HCT116 (cell line): ENCODE results near the gene TUG1. TPM values are rescaled to one million over a fixed set of nuclear protein-coding genes. Genes with fewer than 3 reads are reported as not detected.

ENCODE experiments used
- ATAC-seq: fragments of 200-7000 bp; cut with Tn5 transposase; 2 replicates; pipeline ENCODE4 v1.9.1; 2020; ENCODE audit warnings: mild to moderate bottlenecking, moderate library complexity
- BruUV-seq: library from RNA; stranded (reverse); fragments of 400-500 nt; replicated peaks from 2 replicates; lab custom pipeline; 2021; lab: Mats Ljungman, UMichigan
- CTCF ChIA-PET: fragments of 300-600 bp; sonication (Branson Sonifier 250); formaldehyde crosslinking; loops from one replicate; lab custom pipeline; 2021; ENCODE audit warnings: antibody characterized with exemption; lab: Charles Lee
- POLR2A ChIA-PET: fragments of 300-600, 350-600 bp; sonication (Branson Sonifier 250); formaldehyde crosslinking; loops from one replicate; lab custom pipeline; 2021; ENCODE audit warnings: antibody characterized with exemption; lab: Charles Lee
- RAD21 ChIA-PET, 2 experiments: fragments of 300-600 bp; sonication (Branson Sonifier 250); formaldehyde crosslinking; loops; one replicate each; lab custom pipeline; 2023; ENCODE audit warnings: low total read pairs in 2 of 2; ENCODE audit not compliant: uncharacterized antibody in 2 of 2, unreplicated experiment in 2 of 2, low non-redundant PET in 1 of 2; lab: Charles Lee
- DNase-seq: peaks from one replicate; pipeline ENCODE4 v3.0.0-alpha.2; 2010; ENCODE audit warnings: low read depth, low spot score
- H2AFZ ChIP-seq: fragments of 200-600 bp; shearing (Covaris generic), sonication (generic); 2 replicates; pipeline ENCODE4 v1.6.1; 2017; ENCODE audit warnings: low read depth, mixed run types, mixed read lengths, antibody characterized with exemption, low read length; ENCODE audit not compliant: poor library complexity, severe bottlenecking
- H3K27ac ChIP-seq: 2 replicates; pipeline ENCODE4 v1.5.1; 2012; ENCODE audit warnings: low read depth, low read length
- H3K27me3 ChIP-seq: fragments of 200-600 bp; sonication (generic); 2 replicates; pipeline ENCODE4 v1.6.1; 2016; ENCODE audit warnings: mixed run types, low read length, mixed read lengths; ENCODE audit not compliant: insufficient read depth
- H3K36me3 ChIP-seq, 2 experiments: fragments of 200-500 bp in 1 of 2; fragments of 200-600 bp in 1 of 2; sonication (Bioruptor generic) in 1 of 2; sonication (generic) in 1 of 2; 2 replicates each; pipeline versions ENCODE4 v1.5.1 to v1.6.1; 2014 to 2016; ENCODE audit warnings: low read length in 2 of 2, inconsistent platforms in 1 of 2, mixed read lengths in 1 of 2, mixed run types in 1 of 2; ENCODE audit not compliant: insufficient read depth in 2 of 2, control insufficient read depth in 1 of 2
- H3K4me1 ChIP-seq, 2 experiments: fragments of 200-600 bp in 1 of 2; sonication (generic) in 1 of 2; 2 replicates each; pipeline versions ENCODE4 v1.5.1 to v1.6.1; 2012 to 2017; ENCODE audit warnings: low read length in 2 of 2, inconsistent platforms in 1 of 2, mild to moderate bottlenecking in 1 of 2, mixed read lengths in 1 of 2, mixed run types in 1 of 2, moderate library complexity in 1 of 2; ENCODE audit not compliant: insufficient read depth in 2 of 2, control insufficient read depth in 1 of 2
- H3K4me2 ChIP-seq: fragments of 200-600 bp; sonication (generic); 2 replicates; pipeline ENCODE4 v1.6.1; 2017; ENCODE audit warnings: mixed run types, low read length, mixed read lengths
- H3K4me3 ChIP-seq, 2 experiments: fragments of 200-600 bp in 1 of 2; sonication (generic) in 1 of 2; replicated peaks in 1 of 2; 2 replicates each; pipeline ENCODE4 v1.5.1; 2011 to 2016; ENCODE audit warnings: low read length in 2 of 2, control low read depth in 1 of 2, low read depth in 1 of 2, mild to moderate bottlenecking in 1 of 2, mixed read lengths in 1 of 2, mixed run types in 1 of 2
- H3K79me2 ChIP-seq: fragments of 200-600 bp; sonication (generic); 2 replicates; pipeline ENCODE4 v1.6.1; 2017; ENCODE audit warnings: mild to moderate bottlenecking, mixed run types, low read length, moderate library complexity, mixed read lengths; ENCODE audit not compliant: insufficient read depth
- H3K9ac ChIP-seq: fragments of 200-600 bp; sonication (generic); 2 replicates; pipeline ENCODE4 v1.6.1; 2016; ENCODE audit warnings: low read length, mixed read lengths
- H3K9me2 ChIP-seq: fragments of 200-600 bp; sonication (generic), shearing (Covaris generic); 2 replicates; pipeline ENCODE4 v1.6.1; 2017; ENCODE audit warnings: mixed run types, mild to moderate bottlenecking, moderate library complexity; ENCODE audit not compliant: insufficient read depth
- H3K9me3 ChIP-seq, 2 experiments: fragments of 200-500 bp in 1 of 2; fragments of 200-600 bp in 1 of 2; sonication (Bioruptor generic) in 1 of 2; sonication (generic) in 1 of 2; 2 replicates each; pipeline ENCODE4 v1.6.1; 2014 to 2017; ENCODE audit warnings: low read length in 2 of 2, mixed read lengths in 2 of 2, inconsistent platforms in 1 of 2, low read depth in 1 of 2, mild to moderate bottlenecking in 1 of 2, mixed run types in 1 of 2, moderate library complexity in 1 of 2; ENCODE audit not compliant: control insufficient read depth in 1 of 2, insufficient read depth in 1 of 2
- H4K20me1 ChIP-seq: fragments of 200-600 bp; sonication (generic), shearing (Covaris generic); 2 replicates; pipeline ENCODE4 v1.6.1; 2017; ENCODE audit warnings: mixed run types, mild to moderate bottlenecking, moderate library complexity; ENCODE audit not compliant: insufficient read depth
- ATF3 ChIP-seq: IDR thresholded peaks from 2 replicates; pipeline ENCODE4 v1.6.1; 2012
- CBX3 ChIP-seq: IDR thresholded peaks from 2 replicates; pipeline ENCODE4 v1.6.1; 2012; ENCODE audit warnings: low read depth
- CEBPB ChIP-seq: IDR thresholded peaks from 2 replicates; pipeline ENCODE4 v1.6.1; 2012; ENCODE audit warnings: low read depth
- EGR1 ChIP-seq: IDR thresholded peaks from 2 replicates; pipeline ENCODE4 v1.6.1; 2012; ENCODE audit warnings: low read depth
- EZH2phosphoT487 ChIP-seq: fragments of 200-600 bp; IDR thresholded peaks from 2 replicates; pipeline ENCODE4 v1.6.1; 2018; ENCODE audit warnings: antibody characterized with exemption, borderline replicate concordance
- JUND ChIP-seq: IDR thresholded peaks from 2 replicates; pipeline ENCODE4 v1.6.1; 2012
- POLR2A ChIP-seq: IDR thresholded peaks from 2 replicates; pipeline ENCODE4 v1.7.0; 2011; ENCODE audit warnings: borderline replicate concordance; ENCODE audit not compliant: insufficient read depth, insufficient read length; ENCODE audit errors: extremely low read depth
- REST ChIP-seq: IDR thresholded peaks from 2 replicates; pipeline ENCODE4 v1.6.1; 2012; ENCODE audit warnings: low read depth
- TCF7L2 ChIP-seq: IDR thresholded peaks from 2 replicates; pipeline ENCODE4 v1.7.0; 2011; ENCODE audit warnings: borderline replicate concordance, inconsistent platforms; ENCODE audit not compliant: insufficient read depth, insufficient read length; ENCODE audit errors: extremely low read depth
- YY1 ChIP-seq: IDR thresholded peaks from 2 replicates; pipeline ENCODE4 v1.6.1; 2011; ENCODE audit warnings: low read length, low read depth, moderate library complexity, mild to moderate bottlenecking; ENCODE audit not compliant: insufficient replicate concordance; ENCODE audit errors: extremely low read depth
- ZBTB33 ChIP-seq: IDR thresholded peaks from 2 replicates; pipeline ENCODE4 v1.6.1; 2011; ENCODE audit warnings: mild to moderate bottlenecking, low read length, moderate library complexity; ENCODE audit not compliant: insufficient replicate concordance; ENCODE audit errors: extremely low read depth
- ZFX ChIP-seq: fragments of 450-650 bp; IDR thresholded peaks from 2 replicates; pipeline ENCODE4 v1.6.1; 2017
- intact Hi-C: fragments of 100-400 bp; cut with micrococcal nuclease; formaldehyde crosslinking; loops from 2 replicates; pipeline ENCODE4 v1.10.0; 2022
- total RNA-seq: library from RNA; stranded (reverse); gene quantifications from one replicate; pipeline ENCODE4 v1.2.1, GENCODE V29; 2021; ENCODE audit not compliant: unreplicated experiment

Gene TUG1
- total RNA-seq, 1 experiment from 2014 or later, result 45.0 TPM

- H3K27ac ChIP-seq, result no peak overlapping the region
- H4K20me1 ChIP-seq, result no peaks in the 10 kb centered on the region
- no peak overlapping the region for H3K4me3 ChIP-seq
- no peak overlapping the region for H3K4me2 ChIP-seq
- ATAC-seq, result no peak
- ChIA-PET CTCF (no interaction called here), RAD21 (no interaction called here), POLR2A (no interaction called here)
- peaks cover 17 to 45% of the 10 kb centered on the region in 2 experiments; a peak in 3 of 4 replicates for H3K36me3 ChIP-seq
- no peaks in the 10 kb centered on the region for H3K27me3 ChIP-seq
- H3K79me2 ChIP-seq, result no peaks in the 10 kb centered on the region
- no peak for TF ChIP-seq CEBPB
- TF ChIP-seq ZFX, result no peak
- no peak for TF ChIP-seq ZBTB33
- intact Hi-C loops, result no loop called here
- H3K9me2 ChIP-seq, result no peaks in the 10 kb centered on the region
- no peaks in the 10 kb centered on the region for H3K4me1 ChIP-seq
- H2AFZ ChIP-seq, result no peak overlapping the region
- no peak for DNase-seq
- no peaks in the 10 kb centered on the region for H3K9me3 ChIP-seq
- BruUV-seq, result no TSS peak
- no peak overlapping the region for H3K9ac ChIP-seq
Observed at GRCh38 chr22:30940685-30941362, 28.2 kb upstream of the TUG1 start.

GRCh38 chr22:30941363-30941740 lies 27.7 kb upstream of the TUG1 start:
- Histone ChIP-seq H3K4me2 (no peak overlapping the region), H3K9me2 (no peaks in the 10 kb centered on the region), H3K9ac (no peak overlapping the region), H3K4me1 (no peaks in the 10 kb centered on the region), H3K36me3 (peaks cover 17 to 41% of the 10 kb centered on the region in 2 experiments; a peak in 3 of 4 replicates), H3K79me2 (no peaks in the 10 kb centered on the region), H3K4me3 (no peak overlapping the region), H3K27ac (no peak overlapping the region), H4K20me1 (no peaks in the 10 kb centered on the region), H2AFZ (no peak overlapping the region), H3K9me3 (no peaks in the 10 kb centered on the region), H3K27me3 (no peaks in the 10 kb centered on the region)
- CTCF ChIA-PET, result no interaction called here
- DNase-seq (no peak), ATAC-seq (no peak)
- RAD21 ChIA-PET, result no interaction called here
- intact Hi-C loops, result no loop called here
- POLR2A ChIA-PET, result no interaction called here
- no TSS peak for BruUV-seq
- TF ChIP-seq EZH2phosphoT487 (no peak), YY1 (no peak), ATF3 (no peak), ZFX (no peak), JUND (no peak), REST (no peak), EGR1 (no peak), POLR2A (no peak), CBX3 (no peak), TCF7L2 (no peak)
